ENCODE results near the gene HYDIN. TPM values are rescaled to one million over a fixed set of nuclear protein-coding genes. Genes with fewer than 3 reads are reported as not detected.

The HYDIN gene
- total RNA-seq, 2 experiments from 2014 or later, result not detected

- H3K27ac ChIP-seq (ENCODE audit: low read depth, low read length, poor library complexity, severe bottlenecking), result no peak overlapping the region
- H4K20me1 ChIP-seq (ENCODE audit: insufficient read depth, low read length), result no peaks in the 10 kb centered on the region
- no peak overlapping the region for H2AFZ ChIP-seq (ENCODE audit: low read length)
- H3K79me2 ChIP-seq (ENCODE audit: insufficient read depth, low read depth, low read length), result no peaks in the 10 kb centered on the region
- intact Hi-C loops (cut with micrococcal nuclease; ENCODE audit: unreplicated experiment), result no loop called here
- H3K4me3 ChIP-seq (ENCODE audit: low read depth, low read length, poor library complexity, severe bottlenecking), result no peak overlapping the region
- H3K4me2 ChIP-seq (ENCODE audit: low read length), result no peak overlapping the region
- ChIA-PET POLR2A (no interaction called here), CTCF (ENCODE audit: unreplicated experiment) (no interaction called here)
- no TSS peak for BruUV-seq (replicated peaks)
- H3K9me2 ChIP-seq (ENCODE audit: insufficient read depth, low read length), result no peaks in the 10 kb centered on the region
- DNase-seq (ENCODE audit: low spot score), result no peak
- no peaks in the 10 kb centered on the region for H3K36me3 ChIP-seq (ENCODE audit: insufficient read depth, low read length)
- no peaks in the 10 kb centered on the region for H3K4me1 ChIP-seq (ENCODE audit: insufficient read depth, low read length, poor library complexity, severe bottlenecking)
- TF ChIP-seq EZH2phosphoT487 (IDR thresholded peaks at IDR 0.05; ENCODE audit: borderline replicate concordance, low read depth, low read length), result no peak
- TF ChIP-seq CTCF (conservative IDR thresholded peaks at IDR 0.05; ENCODE audit: low read length), result no peak
- H3K9me3 ChIP-seq (ENCODE audit: low read length), result 0 out of 2 replicates have a peak, but pooled peaks cover 4% of the 10 kb centered on the region
Measured at GRCh38 chr16:71273384-71273783, 42.9 kb upstream of the HYDIN start.

DNA sequence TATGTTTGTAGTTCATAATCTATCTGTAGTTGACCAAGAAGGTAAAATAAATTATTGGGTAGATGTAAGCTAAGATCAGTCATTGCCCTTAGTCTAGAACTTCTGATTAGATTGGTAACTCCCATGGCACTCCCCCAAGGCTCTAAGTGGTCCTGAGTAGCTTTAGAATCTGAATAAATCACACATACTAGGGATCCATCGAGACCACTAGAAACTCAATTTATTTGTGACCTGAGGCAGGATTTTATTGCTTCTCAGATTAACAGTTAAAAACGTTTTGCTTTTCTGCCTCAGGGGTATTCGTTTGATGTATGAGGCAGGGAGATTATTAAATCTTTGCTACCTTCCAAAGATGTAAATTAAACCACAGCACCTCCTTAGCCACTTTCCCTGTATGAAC lies 33.8 kb upstream of the HYDIN start:
- Histone ChIP-seq H3K4me1 (ENCODE audit: insufficient read depth, low read length, poor library complexity, severe bottlenecking) (no peaks in the 10 kb centered on the region), H4K20me1 (ENCODE audit: insufficient read depth, low read length) (no peaks in the 10 kb centered on the region), H3K79me2 (ENCODE audit: insufficient read depth, low read depth, low read length) (no peaks in the 10 kb centered on the region), H3K4me3 (ENCODE audit: low read depth, low read length, poor library complexity, severe bottlenecking) (no peak overlapping the region), H3K9me3 (ENCODE audit: low read length) (no peaks in the 10 kb centered on the region), H3K9me2 (ENCODE audit: insufficient read depth, low read length) (no peaks in the 10 kb centered on the region), H3K4me2 (ENCODE audit: low read length) (no peak overlapping the region), H3K27ac (ENCODE audit: low read depth, low read length, poor library complexity, severe bottlenecking) (no peak overlapping the region), H2AFZ (ENCODE audit: low read length) (no peak overlapping the region), H3K36me3 (ENCODE audit: insufficient read depth, low read length) (no peaks in the 10 kb centered on the region)
- no peak for TF ChIP-seq EZH2phosphoT487 (IDR thresholded peaks at IDR 0.05; ENCODE audit: borderline replicate concordance, low read depth, low read length)
- no peak for TF ChIP-seq CTCF (conservative IDR thresholded peaks at IDR 0.05; ENCODE audit: low read length)
- ChIA-PET CTCF (ENCODE audit: unreplicated experiment) (no interaction called here), POLR2A (no interaction called here)
- no peak for DNase-seq (ENCODE audit: low spot score)
- intact Hi-C loops (cut with micrococcal nuclease; ENCODE audit: unreplicated experiment), result no loop called here
- BruUV-seq (replicated peaks), result no TSS peak

DNA sequence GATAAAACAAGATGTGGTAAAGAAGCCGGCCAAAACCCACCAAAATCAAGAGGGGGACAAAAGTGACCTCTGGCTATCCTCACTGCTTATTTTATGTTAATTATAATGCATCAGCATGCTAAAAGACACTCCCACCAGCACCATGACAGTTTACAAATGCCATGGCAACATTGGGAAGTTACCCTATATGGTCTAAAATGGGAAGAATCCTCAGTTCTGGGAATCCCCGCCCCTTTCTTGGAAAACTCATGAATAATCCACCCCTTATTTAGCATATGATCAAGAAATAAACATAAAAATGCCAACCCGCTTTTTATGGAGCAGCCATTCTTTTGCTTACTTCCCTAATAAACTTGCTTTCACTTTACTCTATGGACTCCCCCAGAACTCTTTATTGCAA lies 33.1 kb upstream of the HYDIN start:
- no peaks in the 10 kb centered on the region for H3K9me2 ChIP-seq (ENCODE audit: insufficient read depth, low read length)
- ChIA-PET CTCF (ENCODE audit: unreplicated experiment) (no interaction called here), POLR2A (no interaction called here)
- no peaks in the 10 kb centered on the region for H3K4me1 ChIP-seq (ENCODE audit: insufficient read depth, low read length, poor library complexity, severe bottlenecking)
- no peaks in the 10 kb centered on the region for H3K36me3 ChIP-seq (ENCODE audit: insufficient read depth, low read length)
- no peak overlapping the region for H3K27ac ChIP-seq (ENCODE audit: low read depth, low read length, poor library complexity, severe bottlenecking)
- H2AFZ ChIP-seq (ENCODE audit: low read length), result no peak overlapping the region
- intact Hi-C loops (cut with micrococcal nuclease; ENCODE audit: unreplicated experiment), result no loop called here
- H3K79me2 ChIP-seq (ENCODE audit: insufficient read depth, low read depth, low read length), result no peaks in the 10 kb centered on the region
- no TSS peak for BruUV-seq (replicated peaks)
- no peaks in the 10 kb centered on the region for H4K20me1 ChIP-seq (ENCODE audit: insufficient read depth, low read length)
- no peak overlapping the region for H3K4me2 ChIP-seq (ENCODE audit: low read length)
- TF ChIP-seq CTCF (conservative IDR thresholded peaks at IDR 0.05; ENCODE audit: low read length) (no peak), EZH2phosphoT487 (IDR thresholded peaks at IDR 0.05; ENCODE audit: borderline replicate concordance, low read depth, low read length) (no peak)
- no peak for DNase-seq (ENCODE audit: low spot score)
- no peak overlapping the region for H3K4me3 ChIP-seq (ENCODE audit: low read depth, low read length, poor library complexity, severe bottlenecking)
- no peaks in the 10 kb centered on the region for H3K9me3 ChIP-seq (ENCODE audit: low read length)
